HFFc6 (cell line): ENCODE results near the gene KMT2D. TPM values are rescaled to one million over a fixed set of nuclear protein-coding genes. Genes with fewer than 3 reads are reported as not detected.

Source experiments
- DNase-seq: peaks from one replicate; pipeline ENCODE4 v3.0.0-alpha.2; 2018
- H3K27ac Mint-ChIP-seq: 2 replicates; pipeline ENCODE4 v1.8.0; 2020; ENCODE audit warnings: mild to moderate bottlenecking, mixed read lengths
- H3K27me3 Mint-ChIP-seq: 2 replicates; pipeline ENCODE4 v1.8.0; 2021; ENCODE audit warnings: mild to moderate bottlenecking, moderate library complexity, mixed read lengths; ENCODE audit not compliant: insufficient read depth
- H3K36me3 Mint-ChIP-seq: 2 replicates; pipeline ENCODE4 v1.8.0; 2021; ENCODE audit warnings: low read depth, mixed read lengths
- H3K4me1 Mint-ChIP-seq: 2 replicates; pipeline ENCODE4 v1.8.0; 2020; ENCODE audit warnings: low read depth, mixed read lengths
- H3K4me3 Mint-ChIP-seq: 2 replicates; pipeline ENCODE4 v1.8.0; 2020; ENCODE audit warnings: mild to moderate bottlenecking, moderate library complexity, mixed read lengths
- H3K9me3 Mint-ChIP-seq: 2 replicates; pipeline ENCODE4 v1.8.0; 2020; ENCODE audit warnings: mild to moderate bottlenecking, mixed read lengths
- CTCF ChIP-seq: fragments of 200-600 bp; sonication (generic); IDR thresholded peaks from 2 replicates; pipeline ENCODE4 v1.5.0; 2021; ENCODE audit warnings: antibody characterized with exemption, mild to moderate bottlenecking
- total RNA-seq, 6 experiments: library from RNA; stranded (reverse); fragmentation: NEBNext Ultra II Directional; extraction: Animal tissue kit (Norgen Biotek cat#: 25700); gene quantifications; 2 replicates in 1 of 6; 3 replicates in 5 of 6; pipeline ENCODE4 v1.2.3, GENCODE V29; 2021

KMT2D gene
- total RNA-seq, 6 experiments from 2014 or later, result 43.9 to 66.6 (median 48.4) TPM

- peaks cover 33% of the 10 kb centered on the region for H3K4me1 Mint-ChIP-seq
- no peak for TF ChIP-seq CTCF
- H3K9me3 Mint-ChIP-seq, result no peaks in the 10 kb centered on the region
- H3K27ac Mint-ChIP-seq, result peak overlapping the region; percentile 80
- H3K36me3 Mint-ChIP-seq, result peaks cover 52% of the 10 kb centered on the region
- DNase-seq, result no peak
- no peaks in the 10 kb centered on the region for H3K27me3 Mint-ChIP-seq
- H3K4me3 Mint-ChIP-seq, result no peak overlapping the region
Measured at GRCh38 chr12:49050507-49051372, 9.9 kb downstream of the KMT2D start.

- Mint-ChIP-seq H3K36me3 (peaks cover 50% of the 10 kb centered on the region), H3K27me3 (no peaks in the 10 kb centered on the region), H3K9me3 (no peaks in the 10 kb centered on the region), H3K4me1 (peaks cover 23% of the 10 kb centered on the region), H3K4me3 (peak overlapping the region; percentile 52; the same call in 1 of the 2 replicates), H3K27ac (peak overlapping the region; percentile 80)
- DNase-seq, result peak; percentile 47
- TF ChIP-seq CTCF, result no peak
Measured at GRCh38 chr12:49049566-49050224, 10.9 kb downstream of the KMT2D start.

GRCh38 chr12:49048953-49049352 lies 11.6 kb downstream of the KMT2D start:
- no peak overlapping the region for H3K4me3 Mint-ChIP-seq
- TF ChIP-seq CTCF, result no peak

GRCh38 chr12:49046129-49046895 lies 14.3 kb downstream of the KMT2D start:
- TF ChIP-seq CTCF, result no peak
- Mint-ChIP-seq H3K4me3 (no peak overlapping the region), H3K9me3 (no peaks in the 10 kb centered on the region), H3K4me1 (peaks cover 20% of the 10 kb centered on the region), H3K27me3 (no peaks in the 10 kb centered on the region; the same call in none of the 2 replicates), H3K27ac (no peak overlapping the region), H3K36me3 (peaks cover 49% of the 10 kb centered on the region)
- no peak for DNase-seq

More at GRCh38 chr12:49048953-49049352, 11.6 kb downstream of the KMT2D start:
- DNase-seq, result no peak
- H3K4me1 Mint-ChIP-seq, result peaks cover 20% of the 10 kb centered on the region
- no peaks in the 10 kb centered on the region for H3K27me3 Mint-ChIP-seq
- no peaks in the 10 kb centered on the region for H3K9me3 Mint-ChIP-seq
- peak overlapping the region; percentile 42; the same call in 1 of the 2 replicates for H3K27ac Mint-ChIP-seq
- H3K36me3 Mint-ChIP-seq, result peaks cover 49% of the 10 kb centered on the region

- DNase-seq, result no peak
- H3K4me3 Mint-ChIP-seq, result no peak overlapping the region
- peaks cover 2% of the 10 kb centered on the region for H3K27me3 Mint-ChIP-seq
- no peak for TF ChIP-seq CTCF
- H3K9me3 Mint-ChIP-seq, result no peaks in the 10 kb centered on the region
- peaks cover 38% of the 10 kb centered on the region for H3K36me3 Mint-ChIP-seq
- H3K4me1 Mint-ChIP-seq, result peaks cover 9% of the 10 kb centered on the region
- H3K27ac Mint-ChIP-seq, result no peak overlapping the region
Measured at GRCh38 chr12:49044660-49045059, 15.9 kb downstream of the KMT2D start.
